ENCODE measurements around the gene CD99L2.

The CD99L2 gene

GRCh38 chrX:150761176-150761818 is 137.2 kb downstream of the CD99L2 start:
- FAIRE-seq: no peak

GRCh38 chrX:150759568-150760416 is 138.7 kb downstream of the CD99L2 start:
- FAIRE-seq: no peak

- no peak for FAIRE-seq
Measured at GRCh38 chrX:150757371-150757770, 141.1 kb downstream of the CD99L2 start.

GRCh38 chrX:150753968-150754367 is 144.5 kb downstream of the CD99L2 start:
- peak; percentile 36 for FAIRE-seq

- FAIRE-seq: no peak
Measured at GRCh38 chrX:150753357-150753756, 145.1 kb downstream of the CD99L2 start.

- no peak for FAIRE-seq
Measured at GRCh38 chrX:150752124-150752523, 146.3 kb downstream of the CD99L2 start.

GRCh38 chrX:150736475-150736874 is 162.0 kb downstream of the CD99L2 start:
- FAIRE-seq: no peak

- FAIRE-seq: peak; percentile 87
Measured at GRCh38 chrX:150731795-150732194, 166.7 kb downstream of the CD99L2 start.

- FAIRE-seq: no peak
Measured at GRCh38 chrX:150730719-150731118, 167.7 kb downstream of the CD99L2 start.

GRCh38 chrX:150729956-150730355 is 168.5 kb downstream of the CD99L2 start:
- FAIRE-seq: no peak

- no peak for FAIRE-seq
Measured at GRCh38 chrX:150719621-150720020, 178.8 kb downstream of the CD99L2 start.

All from islet of Langerhans (tissue), 1 donor.